Measurements from ENCODE around the gene KDELR1.

- TF ChIP-seq, protein P1, sequence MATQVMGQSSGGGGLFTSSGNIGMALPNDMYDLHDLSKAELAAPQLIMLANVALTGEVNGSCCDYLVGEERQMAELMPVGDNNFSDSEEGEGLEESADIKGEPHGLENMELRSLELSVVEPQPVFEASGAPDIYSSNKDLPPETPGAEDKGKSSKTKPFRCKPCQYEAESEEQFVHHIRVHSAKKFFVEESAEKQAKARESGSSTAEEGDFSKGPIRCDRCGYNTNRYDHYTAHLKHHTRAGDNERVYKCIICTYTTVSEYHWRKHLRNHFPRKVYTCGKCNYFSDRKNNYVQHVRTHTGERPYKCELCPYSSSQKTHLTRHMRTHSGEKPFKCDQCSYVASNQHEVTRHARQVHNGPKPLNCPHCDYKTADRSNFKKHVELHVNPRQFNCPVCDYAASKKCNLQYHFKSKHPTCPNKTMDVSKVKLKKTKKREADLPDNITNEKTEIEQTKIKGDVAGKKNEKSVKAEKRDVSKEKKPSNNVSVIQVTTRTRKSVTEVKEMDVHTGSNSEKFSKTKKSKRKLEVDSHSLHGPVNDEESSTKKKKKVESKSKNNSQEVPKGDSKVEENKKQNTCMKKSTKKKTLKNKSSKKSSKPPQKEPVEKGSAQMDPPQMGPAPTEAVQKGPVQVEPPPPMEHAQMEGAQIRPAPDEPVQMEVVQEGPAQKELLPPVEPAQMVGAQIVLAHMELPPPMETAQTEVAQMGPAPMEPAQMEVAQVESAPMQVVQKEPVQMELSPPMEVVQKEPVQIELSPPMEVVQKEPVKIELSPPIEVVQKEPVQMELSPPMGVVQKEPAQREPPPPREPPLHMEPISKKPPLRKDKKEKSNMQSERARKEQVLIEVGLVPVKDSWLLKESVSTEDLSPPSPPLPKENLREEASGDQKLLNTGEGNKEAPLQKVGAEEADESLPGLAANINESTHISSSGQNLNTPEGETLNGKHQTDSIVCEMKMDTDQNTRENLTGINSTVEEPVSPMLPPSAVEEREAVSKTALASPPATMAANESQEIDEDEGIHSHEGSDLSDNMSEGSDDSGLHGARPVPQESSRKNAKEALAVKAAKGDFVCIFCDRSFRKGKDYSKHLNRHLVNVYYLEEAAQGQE (IDR thresholded peaks at IDR 0.05; ENCODE audit: insufficient read depth in 1 of 2, low read depth in 2 of 2, low read length in 2 of 2) = no peak
- TF ChIP-seq TAF1 (IDR thresholded peaks at IDR 0.05; ENCODE audit: borderline replicate concordance, insufficient read depth, low read length) = no peak
These were observed 49.6 kb downstream of the KDELR1 start for GRCh38 chr19:48341515-48342413.

All from PFSK-1 (cell line).